NB4 (cell line): Measurements from ENCODE around the gene RFTN2.

ENCODE experiments used
- CTCF ChIP-seq: IDR thresholded peaks from one replicate; pipeline ENCODE4 v1.5.1; 2012; ENCODE audit warnings: low read depth, low read length
- MAX ChIP-seq: IDR thresholded peaks from 2 replicates; pipeline ENCODE4 v1.6.1; 2011; ENCODE audit warnings: low read depth, low read length
- MYC ChIP-seq: IDR thresholded peaks from 2 replicates; pipeline ENCODE4 v1.6.1; 2011; ENCODE audit warnings: low read depth, low read length
- POLR2A ChIP-seq: IDR thresholded peaks from 2 replicates; pipeline ENCODE4 v1.6.1; 2011; ENCODE audit warnings: mild to moderate bottlenecking; ENCODE audit not compliant: insufficient read length; ENCODE audit errors: extremely low read depth

GRCh38 chr2:197675711-197676188 lies 363 bp upstream of the RFTN2 start:
- TF ChIP-seq CTCF (no peak), POLR2A (no peak), MYC (no peak), MAX (no peak)
